Renal cortex interstitium (tissue), 15 donors: ENCODE results near the gene NIT1. TPM values are rescaled to one million over a fixed set of nuclear protein-coding genes. Genes with fewer than 3 reads are reported as not detected.

Source experiments
- DNase-seq, 11 donors: peaks; one replicate each; pipeline ENCODE4 v3.0.0-alpha.2; 2013; ENCODE audit warnings: low read depth in 9 of 11, low spot score in 4 of 11; ENCODE audit errors: extremely low read depth in 1 of 11
- long read RNA-seq, 16 experiments: transcript quantifications; one replicate each; lab custom pipeline, GENCODE V29; 2026
- polyA plus RNA-seq, 3 donors: library from polyadenylated mRNA; unstranded; fragments of 120-200 nt; gene quantifications; one replicate each; pipeline ENCODE4 v1.2.1, GENCODE V29; 2013; ENCODE audit not compliant: insufficient read length in 3 of 3

Gene NIT1, protein sequence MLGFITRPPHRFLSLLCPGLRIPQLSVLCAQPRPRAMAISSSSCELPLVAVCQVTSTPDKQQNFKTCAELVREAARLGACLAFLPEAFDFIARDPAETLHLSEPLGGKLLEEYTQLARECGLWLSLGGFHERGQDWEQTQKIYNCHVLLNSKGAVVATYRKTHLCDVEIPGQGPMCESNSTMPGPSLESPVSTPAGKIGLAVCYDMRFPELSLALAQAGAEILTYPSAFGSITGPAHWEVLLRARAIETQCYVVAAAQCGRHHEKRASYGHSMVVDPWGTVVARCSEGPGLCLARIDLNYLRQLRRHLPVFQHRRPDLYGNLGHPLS
- 10 to 100 TPM; 49.0 to 58.8 (median 51.5) TPM for polyA plus RNA-seq
- long read RNA-seq, donor 1, transcript NIT1-203 (7 exons, 1,362 nt), result major isoform, 10 of 22 reads
- long read RNA-seq, donor 1, partial matches to known transcripts, result 0 of 22 reads
- long read RNA-seq, donor 1, other reads (novel, unspliced or antisense), result 11 of 22 reads
- long read RNA-seq, donor 2, transcript NIT1-203 (7 exons, 1,362 nt), result major isoform, 8 of 20 reads
- long read RNA-seq, donor 2, partial matches to known transcripts, result 8 of 20 reads
- long read RNA-seq, donor 2, other reads (novel, unspliced or antisense), result 0 of 20 reads
- long read RNA-seq, donor 3, transcript NIT1-216 (6 exons, 1,351 nt), result minor isoform, 6 of 24 reads
- long read RNA-seq, donor 3, transcript NIT1-203 (7 exons, 1,362 nt), result major isoform, 17 of 24 reads
- long read RNA-seq, donor 3, partial matches to known transcripts, result 0 of 24 reads
- long read RNA-seq, donor 3, other reads (novel, unspliced or antisense), result 0 of 24 reads
- long read RNA-seq, donor 4, transcript NIT1-203 (7 exons, 1,362 nt), result major isoform, 11 of 13 reads
- long read RNA-seq, donor 4, partial matches to known transcripts, result 0 of 13 reads
- long read RNA-seq, donor 4, other reads (novel, unspliced or antisense), result 0 of 13 reads
- long read RNA-seq, donor 5, result 0 reads
- long read RNA-seq, donor 6, transcript NIT1-203 (7 exons, 1,362 nt), result major isoform, 7 of 23 reads
- long read RNA-seq, donor 6, partial matches to known transcripts, result 14 of 23 reads
- long read RNA-seq, donor 6, other reads (novel, unspliced or antisense), result 0 of 23 reads
- long read RNA-seq, donor 7, transcript NIT1-203 (7 exons, 1,362 nt), result major isoform, 13 of 38 reads
- long read RNA-seq, donor 7, partial matches to known transcripts, result 23 of 38 reads
- long read RNA-seq, donor 7, other reads (novel, unspliced or antisense), result 0 of 38 reads
- long read RNA-seq, donor 8, transcript NIT1-216 (6 exons, 1,351 nt), result minor isoform, 5 of 33 reads
- long read RNA-seq, donor 8, transcript NIT1-203 (7 exons, 1,362 nt), result major isoform, 19 of 33 reads
- long read RNA-seq, donor 8, partial matches to known transcripts, result 8 of 33 reads
- long read RNA-seq, donor 8, other reads (novel, unspliced or antisense), result 0 of 33 reads
- long read RNA-seq, donor 9, transcript NIT1-203 (7 exons, 1,362 nt), result major isoform, 6 of 17 reads
- long read RNA-seq, donor 9, partial matches to known transcripts, result 9 of 17 reads
- long read RNA-seq, donor 9, other reads (novel, unspliced or antisense), result 0 of 17 reads
- long read RNA-seq, donor 10, transcript NIT1-216 (6 exons, 1,351 nt), result minor isoform, 6 of 48 reads
- long read RNA-seq, donor 10, transcript NIT1-203 (7 exons, 1,362 nt), result major isoform, 13 of 48 reads
- long read RNA-seq, donor 10, partial matches to known transcripts, result 26 of 48 reads
- long read RNA-seq, donor 10, other reads (novel, unspliced or antisense), result 0 of 48 reads
- long read RNA-seq, donor 11, transcript NIT1-203 (7 exons, 1,362 nt), result major isoform, 10 of 13 reads
- long read RNA-seq, donor 11, partial matches to known transcripts, result 0 of 13 reads
- long read RNA-seq, donor 11, other reads (novel, unspliced or antisense), result 0 of 13 reads
- long read RNA-seq, donor 12, partial matches to known transcripts, result 13 of 18 reads
- long read RNA-seq, donor 12, other reads (novel, unspliced or antisense), result 0 of 18 reads
- long read RNA-seq, donor 13, transcript NIT1-203 (7 exons, 1,362 nt), result major isoform, 16 of 25 reads
- long read RNA-seq, donor 13, transcript NIT1-216 (6 exons, 1,351 nt), result minor isoform, 8 of 25 reads
- long read RNA-seq, donor 13, partial matches to known transcripts, result 0 of 25 reads
- long read RNA-seq, donor 13, other reads (novel, unspliced or antisense), result 0 of 25 reads
- long read RNA-seq, donor 14, transcript NIT1-203 (7 exons, 1,362 nt), result major isoform, 6 of 20 reads
- long read RNA-seq, donor 14, partial matches to known transcripts, result 9 of 20 reads
- long read RNA-seq, donor 14, other reads (novel, unspliced or antisense), result 0 of 20 reads
- long read RNA-seq, donor 15, transcript NIT1-203 (7 exons, 1,362 nt), result major isoform, 8 of 10 reads
- long read RNA-seq, donor 15, partial matches to known transcripts, result 0 of 10 reads
- long read RNA-seq, donor 15, other reads (novel, unspliced or antisense), result 0 of 10 reads
- long read RNA-seq, donor 16, transcript NIT1-203 (7 exons, 1,362 nt), result major isoform, 17 of 61 reads
- long read RNA-seq, donor 16, transcript NIT1-216 (6 exons, 1,351 nt), result minor isoform, 13 of 61 reads
- long read RNA-seq, donor 16, partial matches to known transcripts, result 0 of 61 reads
- long read RNA-seq, donor 16, other reads (novel, unspliced or antisense), result 28 of 61 reads

GRCh38 chr1:161117759-161118581, at the start of gene NIT1, which contains the start of gene PFDN2:
TSS of gene NIT1 (plus strand) at chr1:161118105. CDS start at chr1:161118177, 72 bp downstream.
TSS of gene PFDN2 (minus strand) at chr1:161118037. CDS start at chr1:161118026, 11 bp downstream.
- DNase-seq, result peak; percentile 73 to 90 (median 85)

DNA sequence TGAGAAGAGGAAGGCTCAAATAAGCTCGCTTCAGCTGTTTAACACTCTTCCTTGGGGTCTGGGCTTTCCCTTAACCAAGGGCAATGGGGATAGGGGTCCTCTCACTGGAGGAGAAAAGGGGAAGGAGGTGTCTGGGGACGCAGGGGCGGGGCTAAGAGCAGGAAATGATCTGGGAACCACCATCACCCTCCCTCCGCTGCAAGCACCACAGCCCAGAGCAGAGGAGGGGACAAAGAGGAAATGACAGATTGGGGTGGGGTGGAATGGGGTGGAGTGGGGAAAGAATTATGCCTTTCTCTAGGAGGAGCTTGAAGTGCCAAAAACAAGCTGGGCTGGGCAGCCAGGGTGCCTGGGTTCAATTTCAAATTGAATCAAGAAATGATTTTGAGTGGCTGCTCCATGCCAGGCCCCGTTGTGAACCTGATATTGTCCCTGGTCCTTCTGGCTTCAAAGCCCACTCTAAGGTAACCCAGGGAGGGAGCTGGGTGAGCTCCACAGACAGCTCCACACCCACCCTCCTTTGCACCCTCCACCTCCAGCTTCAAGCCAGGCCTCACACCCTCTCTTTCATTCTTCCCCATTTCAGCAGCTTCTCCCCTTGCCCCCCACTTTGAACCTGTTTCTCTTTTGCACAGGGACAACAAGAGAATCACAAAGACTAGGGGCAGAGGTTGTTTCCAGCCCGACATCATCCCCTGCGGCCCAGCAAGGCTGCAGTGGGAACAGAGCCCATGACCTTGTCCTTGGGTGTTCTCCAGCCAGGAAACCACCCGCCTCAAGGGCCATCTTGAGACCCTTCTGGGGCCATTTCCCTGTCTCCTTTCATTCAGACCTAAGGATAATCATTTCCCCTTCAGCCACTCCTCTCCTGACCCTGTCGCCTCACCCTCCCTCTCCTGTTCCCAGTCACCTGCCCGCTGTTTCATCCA, 49.3 kb upstream of the NIT1 start:
- DNase-seq, result no peak

GRCh38 chr1:161069241-161069640, 48.7 kb upstream of the NIT1 start:
- no peak for DNase-seq

- DNase-seq, result no peak
Observed at GRCh38 chr1:161069731-161070270, 48.1 kb upstream of the NIT1 start, which contains the start of gene ARHGAP30. TSS of gene ARHGAP30 (minus strand) at chr1:161069891. CDS start at chr1:161069624, 267 bp downstream.

DNA sequence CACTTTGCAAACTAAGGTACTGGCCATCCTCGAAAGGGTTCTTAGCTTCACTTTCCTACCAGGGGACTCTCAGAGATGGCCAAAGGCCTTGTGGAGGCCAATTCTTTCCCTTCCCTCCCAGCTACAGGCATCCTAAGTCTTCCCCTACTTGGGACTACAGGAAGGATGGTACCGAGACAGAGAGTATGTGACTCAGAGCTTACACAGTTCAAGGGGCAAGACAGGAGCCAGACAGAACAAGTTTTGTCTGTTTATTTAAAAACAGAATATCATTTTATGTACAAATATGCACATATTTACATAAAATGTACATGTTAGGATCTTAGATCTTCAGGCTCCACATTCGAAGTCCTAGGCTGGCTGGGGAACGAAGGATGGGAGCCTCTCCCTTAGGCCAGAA, 47.1 kb upstream of the NIT1 start:
- no peak for DNase-seq

- DNase-seq, result no peak
Observed at GRCh38 chr1:161071886-161072371, 46.0 kb upstream of the NIT1 start.

DNA sequence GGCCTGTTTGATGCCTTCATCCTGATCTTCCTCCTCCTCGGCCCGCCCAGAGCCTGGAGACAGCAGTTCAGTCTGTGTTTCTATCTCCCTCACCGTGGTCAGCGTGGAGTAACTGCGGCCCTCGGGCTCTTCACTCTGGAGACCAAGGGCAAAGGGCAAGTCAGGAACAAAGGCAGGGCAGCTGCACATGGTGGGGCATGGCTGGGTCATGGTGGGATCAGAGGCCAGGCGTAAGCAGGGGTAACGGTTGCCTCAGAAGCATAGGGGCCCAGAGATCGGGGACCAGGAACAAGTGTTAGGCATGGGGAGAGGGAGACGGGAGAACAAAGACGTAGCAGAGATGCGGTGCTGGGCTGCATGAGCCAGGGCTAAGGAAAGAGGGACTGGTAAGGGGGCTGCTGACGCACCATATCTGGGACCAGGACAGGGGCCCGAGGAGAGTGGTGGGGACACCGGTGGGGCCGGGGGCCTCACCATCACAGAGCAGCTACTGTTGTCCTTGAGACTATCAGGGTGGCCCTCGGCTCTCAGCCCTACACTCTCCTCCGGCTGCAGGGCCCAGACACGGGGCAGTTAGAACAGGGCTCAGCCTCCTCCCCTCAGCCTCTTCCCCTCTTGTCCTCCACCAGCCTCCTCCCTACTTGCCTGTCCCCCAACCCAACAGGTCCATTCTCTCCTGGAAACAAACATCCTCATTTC, 45.0 kb upstream of the NIT1 start:
- no peak for DNase-seq

DNA sequence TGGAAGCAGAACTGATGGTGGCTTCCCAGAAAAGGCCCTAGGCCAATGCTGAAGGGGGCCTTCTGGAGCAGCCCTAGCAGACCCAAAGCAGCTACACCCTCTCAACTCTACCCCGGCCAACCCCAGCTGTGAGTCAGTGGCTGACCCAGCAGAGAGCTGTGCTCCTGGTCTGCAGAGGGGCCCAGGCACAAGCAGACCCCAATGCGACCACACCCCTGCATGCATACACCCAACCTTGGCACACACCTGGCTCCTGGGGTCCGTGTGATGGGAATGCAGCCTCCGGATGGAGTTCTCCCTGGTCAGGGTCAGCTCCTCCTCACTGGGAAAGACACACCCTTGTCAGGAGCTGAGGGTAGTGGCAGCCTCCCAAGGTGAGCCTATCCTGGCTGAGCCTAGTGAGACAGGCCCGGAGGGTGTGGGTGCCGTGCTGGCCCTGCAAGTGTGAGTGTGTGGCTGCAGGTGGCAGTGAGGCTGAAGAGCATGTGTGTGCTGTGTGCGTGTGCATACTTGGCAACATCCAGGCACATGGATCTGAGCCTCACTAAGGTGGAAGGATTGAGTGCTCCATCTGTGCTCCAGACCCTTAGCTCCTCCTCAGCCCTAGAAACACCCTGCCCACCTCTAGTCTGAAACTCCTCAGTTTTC, 44.3 kb upstream of the NIT1 start:
- no peak for DNase-seq

DNA sequence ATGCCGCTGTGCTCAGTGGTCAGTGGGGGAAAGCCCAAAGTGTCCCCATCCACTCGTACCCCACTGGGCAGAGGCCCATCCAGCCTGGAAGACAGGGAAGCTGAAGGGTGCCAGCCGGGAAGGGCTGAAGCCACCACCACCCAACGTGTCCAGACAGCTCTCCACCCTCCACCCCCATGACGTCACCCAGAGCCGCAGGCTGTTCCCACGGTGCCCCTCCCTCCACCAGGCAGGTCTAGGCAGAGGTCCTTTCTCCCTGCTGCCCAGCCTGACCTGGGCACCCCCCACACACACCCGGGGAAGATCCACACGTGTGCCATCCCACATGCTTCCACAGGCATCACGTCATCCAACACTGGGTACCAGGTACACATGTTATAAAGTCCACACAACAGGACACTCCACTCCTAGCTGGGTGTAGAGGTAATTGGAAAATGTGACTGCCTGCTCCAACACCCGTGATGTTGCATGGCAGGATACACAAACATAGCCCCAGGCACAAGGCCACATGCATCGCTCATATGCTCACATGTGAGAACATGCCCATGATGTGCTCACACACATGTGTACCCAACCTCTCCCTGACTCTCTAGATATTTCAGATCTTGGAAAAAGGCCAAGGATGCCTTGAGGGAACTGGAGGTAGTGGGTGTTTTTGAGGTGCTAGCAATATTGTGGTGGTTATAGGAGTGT, 43.1 kb upstream of the NIT1 start:
- no peak for DNase-seq

- no peak for DNase-seq
Observed at GRCh38 chr1:161076410-161076809, 41.5 kb upstream of the NIT1 start.

DNA sequence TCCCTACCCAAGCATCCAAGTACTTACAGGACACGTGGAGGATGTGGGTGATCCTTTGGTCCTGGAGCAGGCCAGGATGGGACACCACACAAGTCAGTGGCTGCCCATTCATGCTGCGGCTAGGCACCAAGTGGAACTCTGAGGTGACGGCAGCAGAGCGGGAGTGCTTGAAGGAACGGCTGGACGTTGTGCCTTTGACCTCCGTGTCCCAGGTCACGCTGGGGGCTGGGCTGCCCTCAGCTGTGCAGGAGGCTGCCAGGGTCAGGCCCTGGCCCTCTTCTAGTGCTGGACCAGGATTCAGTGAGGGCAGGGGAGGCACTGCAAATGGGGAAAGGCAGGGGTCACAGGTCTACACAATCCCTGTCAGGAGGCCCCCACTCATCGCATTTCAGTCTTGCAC, 40.5 kb upstream of the NIT1 start:
- DNase-seq, result no peak

GRCh38 chr1:161079436-161080110, 38.3 kb upstream of the NIT1 start:
- no peak for DNase-seq
